NCI-H2196 treated with DMSO at 0.1 percent for 48 hours (cell line): ENCODE results near the gene PLA2G2F.

Source experiments
- DNase-seq: peaks from one replicate; lab custom pipeline; 2025; ENCODE audit not compliant: unreplicated experiment; lab: John Stamatoyannopoulos, UW

The PLA2G2F gene, protein sequence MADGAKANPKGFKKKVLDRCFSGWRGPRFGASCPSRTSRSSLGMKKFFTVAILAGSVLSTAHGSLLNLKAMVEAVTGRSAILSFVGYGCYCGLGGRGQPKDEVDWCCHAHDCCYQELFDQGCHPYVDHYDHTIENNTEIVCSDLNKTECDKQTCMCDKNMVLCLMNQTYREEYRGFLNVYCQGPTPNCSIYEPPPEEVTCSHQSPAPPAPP

DNA sequence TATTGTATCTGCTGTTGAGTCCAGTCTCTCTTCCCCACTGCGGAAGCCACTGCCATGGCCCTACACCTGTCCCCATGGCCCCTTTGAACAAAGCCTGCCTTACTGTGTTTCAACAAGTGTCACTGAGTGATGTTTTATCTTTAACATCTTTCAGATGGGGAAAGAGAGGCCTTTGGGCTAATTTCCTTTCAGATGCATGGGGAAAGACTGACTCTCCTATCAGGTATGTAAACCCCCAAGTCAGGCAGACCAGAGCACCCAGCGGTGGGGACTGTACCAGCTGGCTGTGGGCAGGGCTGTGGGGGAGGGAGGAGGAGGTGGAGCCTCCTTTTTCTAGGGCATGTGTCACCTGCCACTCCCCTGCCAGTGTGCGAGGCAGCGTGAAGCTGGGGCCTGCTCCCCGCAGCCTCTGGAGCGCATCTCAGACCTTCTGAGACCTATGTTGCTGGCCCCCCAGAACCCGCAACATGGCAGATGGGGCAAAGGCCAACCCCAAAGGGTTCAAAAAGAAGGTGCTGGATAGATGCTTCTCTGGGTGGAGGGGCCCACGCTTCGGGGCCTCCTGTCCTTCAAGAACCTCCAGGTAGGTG, at the start of gene PLA2G2F:
PLA2G2F (plus strand) TSS at position 363 of the 590 bp plus-strand sequence; CDS start at position 468, 105 bp downstream.
- no peak for DNase-seq

DNA sequence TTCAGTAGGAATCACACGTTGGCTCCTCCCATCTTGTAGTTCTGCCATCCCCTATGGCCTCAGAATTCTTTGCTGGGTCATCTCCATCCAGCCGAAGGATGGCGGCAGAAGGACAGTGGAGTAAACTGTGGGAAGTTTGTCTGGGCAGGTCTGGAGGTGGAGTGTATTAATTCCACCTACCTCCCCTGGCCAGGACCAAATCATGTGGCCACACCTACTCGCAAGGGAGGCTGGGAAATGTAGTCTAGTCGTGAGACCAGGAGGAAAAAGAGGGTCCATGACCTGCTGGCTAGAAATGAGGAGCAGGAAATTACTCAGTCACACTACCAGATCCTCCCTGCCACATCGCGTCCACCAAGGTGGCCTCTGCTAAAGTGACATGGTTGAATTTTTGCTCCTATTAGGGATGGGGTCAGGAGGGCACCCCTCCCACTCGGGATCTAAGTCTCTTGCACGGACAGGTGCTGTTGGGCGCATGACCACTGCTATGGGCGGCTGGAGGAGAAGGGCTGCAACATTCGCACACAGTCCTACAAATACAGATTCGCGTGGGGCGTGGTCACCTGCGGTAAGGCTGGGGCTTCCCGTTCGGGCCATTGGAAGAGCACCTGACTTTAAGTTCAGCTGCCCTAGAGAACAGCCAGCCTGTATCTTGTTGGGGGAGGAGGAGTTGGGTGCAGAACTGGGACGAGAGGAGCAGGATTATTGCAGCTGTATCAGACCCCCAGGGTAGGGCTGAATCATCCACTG, 49.6 kb upstream of the PLA2G2F start:
- no peak for DNase-seq

DNA sequence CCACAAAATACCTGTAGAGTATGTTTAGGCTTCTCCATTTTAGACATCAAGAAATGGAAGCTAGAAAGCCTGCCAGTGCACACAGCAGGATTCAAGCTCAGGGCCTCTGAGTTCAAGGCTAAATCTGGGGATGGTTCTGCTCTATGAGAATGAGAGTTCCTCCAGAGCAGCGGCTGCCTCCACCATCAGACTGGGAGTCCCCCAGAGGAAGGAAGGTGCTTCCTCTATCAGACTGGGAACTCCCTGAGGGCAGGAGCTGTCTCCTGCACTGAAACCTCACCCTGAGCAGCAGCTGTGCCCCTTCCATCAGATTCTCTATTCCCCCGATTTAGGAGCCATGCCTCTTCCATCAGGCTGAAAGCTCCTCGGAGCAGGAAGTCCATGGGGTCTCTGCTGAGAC, 49.0 kb upstream of the PLA2G2F start:
- DNase-seq: no peak

DNA sequence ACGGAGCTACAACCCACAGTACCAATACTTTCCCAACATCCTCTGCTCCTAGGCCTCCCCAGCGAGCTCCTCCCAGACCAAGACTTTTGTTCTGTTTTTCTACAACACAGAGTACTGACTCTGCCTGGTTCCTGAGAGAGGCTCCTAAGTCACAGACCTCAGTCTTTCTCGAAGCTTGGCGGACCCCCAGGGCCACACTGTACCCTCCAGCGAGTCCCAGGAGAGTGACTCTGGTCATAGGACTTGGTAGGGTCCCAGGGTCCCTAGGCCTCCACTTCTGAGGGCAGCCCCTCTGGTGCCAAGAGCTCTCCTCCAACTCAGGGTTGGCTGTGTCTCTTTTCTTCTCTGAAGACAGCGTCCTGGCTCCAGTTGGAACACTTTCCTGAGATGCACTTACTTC, 48.5 kb upstream of the PLA2G2F start:
- DNase-seq: no peak

DNA sequence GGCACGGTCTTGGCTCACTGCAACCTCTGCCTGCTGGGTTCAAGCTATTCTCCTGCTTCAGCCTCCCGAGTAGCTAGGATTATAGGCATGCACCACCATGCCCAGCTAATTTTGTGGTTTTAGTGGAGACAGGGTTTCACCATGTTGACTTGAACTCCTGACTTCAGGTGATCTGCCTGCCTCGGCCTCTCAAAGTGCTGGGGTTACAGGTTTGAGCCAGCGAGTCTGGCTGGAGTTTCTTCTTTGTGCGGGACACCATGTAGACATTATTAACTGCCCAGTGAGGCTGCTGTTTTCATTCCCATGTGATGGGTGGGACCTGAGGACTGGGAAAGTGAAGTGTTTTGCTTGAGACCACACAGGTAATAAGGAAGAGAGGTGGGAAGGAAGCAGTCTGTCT, 45.8 kb upstream of the PLA2G2F start:
- DNase-seq: no peak

DNA sequence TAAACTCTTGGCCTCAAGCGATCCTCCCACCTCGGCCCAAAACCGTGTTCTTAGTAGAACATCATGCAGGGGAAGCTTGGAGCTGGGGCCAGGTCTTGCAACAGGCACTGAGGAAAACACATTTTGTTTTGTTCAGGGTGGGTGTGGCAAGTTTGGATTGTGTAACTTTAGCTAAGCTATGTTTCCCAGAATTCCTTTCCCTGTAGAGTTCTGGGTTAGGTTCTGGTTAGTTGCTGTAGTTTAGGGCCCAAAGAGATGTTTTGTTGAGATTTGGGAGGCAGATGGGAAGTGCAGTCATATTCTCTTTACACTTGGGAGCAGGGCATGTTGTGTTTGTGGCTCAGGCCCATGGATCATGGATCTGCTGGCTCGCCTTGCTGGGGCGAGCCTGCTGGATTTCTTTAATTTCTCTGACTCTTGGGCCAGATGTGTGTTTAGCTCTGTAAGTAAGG, 45.2 kb upstream of the PLA2G2F start:
- DNase-seq: no peak

DNA sequence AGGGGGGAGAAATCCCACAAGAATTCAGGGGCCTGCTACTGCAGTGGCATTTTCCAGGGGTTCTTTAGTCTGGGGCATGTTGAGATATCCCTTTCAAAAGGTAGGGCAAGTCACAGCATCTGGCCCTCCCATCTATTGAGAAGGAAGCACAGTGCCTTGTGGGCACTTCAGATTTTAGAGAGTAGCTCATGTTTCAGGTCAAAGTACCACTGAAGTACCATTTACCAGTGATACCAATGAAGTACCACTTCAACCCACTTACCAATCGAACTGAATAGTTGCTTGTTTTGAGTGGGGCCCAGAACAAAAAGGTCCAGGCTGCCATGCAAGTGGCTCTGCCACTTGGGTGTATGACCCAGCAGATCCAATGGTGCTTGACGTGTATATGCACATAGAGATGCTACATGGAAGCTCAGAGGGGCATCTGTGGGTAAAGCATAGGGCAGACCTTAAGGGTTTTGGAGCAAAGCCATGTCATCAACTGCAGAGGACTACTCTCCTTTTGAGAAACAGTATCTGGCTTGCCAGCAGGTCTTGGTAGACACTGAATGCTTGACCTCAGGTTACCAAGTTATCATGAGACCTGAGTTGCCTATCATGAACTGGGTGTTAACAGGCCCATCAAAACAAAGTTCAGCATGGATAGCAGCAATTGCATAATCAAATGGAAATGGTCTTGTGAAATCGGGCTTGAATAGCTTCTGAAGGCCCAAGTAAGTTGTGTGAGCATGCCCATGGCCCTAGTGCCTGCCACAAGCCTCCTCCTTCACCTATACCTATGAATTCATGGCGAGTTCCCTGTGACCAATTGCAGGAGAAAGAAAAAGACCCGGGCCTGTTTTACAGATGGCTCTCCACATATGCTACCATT, 43.3 kb upstream of the PLA2G2F start:
- DNase-seq: no peak

DNA sequence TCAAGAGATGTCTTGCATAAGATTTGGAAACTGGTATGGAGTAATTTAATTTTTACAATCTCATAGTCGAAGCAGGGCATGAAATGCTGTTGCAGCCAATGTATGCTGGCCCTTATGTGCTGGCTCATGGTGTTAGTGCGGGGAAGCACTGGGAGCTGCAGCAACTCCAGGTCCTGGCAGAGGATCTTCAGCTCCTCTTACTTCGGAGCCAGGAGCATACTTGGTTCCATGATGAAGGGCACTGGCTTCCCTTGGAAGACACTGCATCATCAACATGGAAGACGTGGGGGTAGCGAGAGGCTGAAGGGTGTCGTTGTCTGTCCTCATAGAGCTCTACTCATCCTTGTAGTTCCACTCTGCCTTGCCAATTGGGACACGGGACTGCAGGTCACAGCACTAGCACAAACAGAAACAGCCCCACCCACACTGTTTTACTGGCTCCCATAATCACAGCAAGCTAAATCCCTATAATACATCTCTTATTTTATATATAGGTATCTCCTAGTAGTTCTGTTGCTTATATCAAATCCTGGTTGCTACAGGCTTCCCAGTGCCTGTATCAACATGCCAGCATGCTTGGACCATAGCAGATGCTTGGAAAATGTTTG, 42.2 kb upstream of the PLA2G2F start:
- no peak for DNase-seq

DNA sequence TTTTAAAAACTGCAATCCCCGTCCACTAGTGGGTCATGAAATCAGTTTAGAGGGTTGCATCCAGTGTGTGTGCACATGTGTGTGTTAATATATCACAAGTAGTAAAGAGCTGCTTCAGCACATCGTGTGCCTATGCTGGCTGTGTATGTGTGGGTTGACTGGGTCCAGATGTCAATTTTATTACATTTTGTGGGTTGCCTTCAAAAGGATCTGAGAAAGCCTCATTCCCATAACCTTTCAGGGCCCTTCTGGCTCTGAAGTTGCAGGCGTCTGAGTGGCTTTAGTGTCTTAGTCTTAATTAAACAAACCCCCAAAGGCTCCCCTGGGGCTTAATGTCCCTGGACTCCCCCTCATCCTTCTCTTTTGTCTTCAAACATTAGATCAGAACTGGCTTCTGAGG, 39.6 kb upstream of the PLA2G2F start:
- DNase-seq: no peak

DNA sequence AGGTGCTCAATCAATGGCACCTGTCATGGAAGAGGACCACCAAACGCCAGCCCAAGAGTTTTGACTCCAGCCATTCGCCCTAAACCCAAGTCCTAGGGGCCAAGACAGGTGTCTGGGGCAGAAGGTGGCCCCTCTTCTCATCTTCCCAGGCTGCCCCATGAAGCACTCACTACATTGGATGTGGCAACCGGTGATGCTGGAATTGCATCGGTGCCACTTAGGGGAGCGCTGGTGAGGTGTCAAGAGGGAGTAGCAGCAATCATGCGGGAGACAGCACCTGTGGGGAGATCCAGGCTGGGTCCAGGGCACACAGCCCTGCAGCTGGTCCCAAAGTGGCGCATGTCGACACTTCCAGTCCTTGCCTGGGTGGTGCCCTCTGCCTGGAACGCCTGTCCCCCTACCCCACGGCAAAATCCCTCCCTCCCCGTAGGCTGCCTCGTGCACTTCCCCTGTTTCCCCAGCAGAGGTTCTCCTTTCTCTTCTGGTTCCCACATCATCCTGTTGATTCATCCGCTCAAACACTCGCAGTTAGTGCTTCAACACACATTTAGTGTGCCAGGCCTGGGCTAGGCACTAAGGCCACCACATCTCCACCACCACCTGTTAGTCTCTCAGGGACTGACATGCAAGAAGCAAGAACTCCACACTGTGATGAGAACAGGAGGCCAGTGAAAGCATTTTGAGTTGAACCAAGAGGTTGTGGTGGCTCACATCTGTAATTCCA, 38.3 kb upstream of the PLA2G2F start:
- peak; percentile 34 for DNase-seq

DNA sequence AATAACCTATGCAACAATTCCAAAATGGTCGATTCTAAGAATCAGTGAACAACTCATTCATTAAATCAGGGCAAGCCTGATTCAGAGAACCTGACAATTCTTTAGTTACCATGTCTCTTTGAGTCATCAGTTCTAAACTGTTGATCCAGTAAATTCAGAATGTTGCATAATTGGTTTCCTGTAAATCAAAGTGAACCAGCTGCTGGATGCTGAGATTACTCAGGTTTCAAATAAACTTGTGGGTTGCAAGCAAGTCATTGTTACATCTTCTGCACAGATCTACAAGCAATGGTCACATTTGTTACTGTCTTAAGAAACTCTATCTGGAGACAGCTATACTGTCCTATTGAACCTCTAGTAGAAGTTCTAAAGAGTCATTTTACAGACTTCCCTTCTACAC, 36.2 kb upstream of the PLA2G2F start:
- no peak for DNase-seq

DNA sequence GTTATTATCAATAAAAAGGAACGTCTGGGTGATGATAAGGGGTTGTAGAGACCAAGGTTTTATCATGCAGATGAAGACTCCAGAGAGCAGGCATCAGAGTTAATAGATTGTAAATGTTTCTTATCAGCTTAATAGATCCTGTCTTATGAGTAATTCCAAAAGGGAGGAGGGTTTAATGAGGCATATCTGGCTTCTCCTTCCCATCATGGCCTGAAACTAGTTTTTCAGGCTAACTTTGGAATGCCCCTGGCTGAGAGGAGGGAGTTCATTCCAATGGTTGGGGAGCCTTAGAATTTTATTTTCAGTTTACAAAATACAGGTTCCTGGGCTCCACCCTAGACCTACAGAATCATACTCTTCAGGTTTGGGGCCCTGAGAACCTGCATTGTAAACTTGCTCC, 33.3 kb upstream of the PLA2G2F start:
- DNase-seq: no peak

DNA sequence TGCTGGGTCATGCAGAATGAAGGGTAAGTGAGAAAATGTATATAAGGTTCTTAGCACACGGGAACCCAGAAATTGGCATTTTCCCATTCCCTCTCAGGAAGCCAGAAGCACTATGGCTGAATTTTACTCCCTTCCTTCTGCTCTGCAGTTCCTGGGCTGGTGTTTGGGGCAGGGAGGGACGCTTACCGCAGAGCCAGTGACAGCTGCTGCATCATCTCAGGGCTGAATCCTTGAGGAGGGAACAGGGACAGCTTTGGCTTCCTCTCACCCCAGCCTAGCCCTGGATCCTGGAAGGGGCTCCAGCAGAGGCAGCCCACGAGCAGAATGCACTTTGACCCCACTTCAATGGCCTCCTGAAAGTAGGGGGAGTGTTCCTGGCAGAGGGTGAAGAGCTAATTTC, 31.8 kb upstream of the PLA2G2F start:
- no peak for DNase-seq

DNA sequence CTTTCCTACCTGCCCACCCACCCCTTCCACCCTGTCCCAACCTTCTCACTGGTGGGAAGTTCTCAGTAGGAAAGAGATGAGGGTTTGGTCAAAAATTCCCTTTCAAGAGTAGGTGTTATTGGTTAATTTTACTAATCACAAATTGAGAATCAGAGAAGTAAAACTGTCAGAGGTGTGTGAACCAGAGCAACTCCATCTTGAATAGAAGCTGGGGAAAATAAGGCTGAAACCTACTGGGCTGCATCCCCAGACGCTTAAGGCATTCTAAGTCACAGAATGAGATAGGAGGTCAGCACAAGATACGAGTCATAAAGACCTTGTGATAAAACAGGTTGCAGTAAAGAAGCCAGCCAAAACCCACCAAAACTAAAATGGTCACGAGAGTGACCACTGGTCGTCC, 31.3 kb upstream of the PLA2G2F start:
- DNase-seq: no peak

DNA sequence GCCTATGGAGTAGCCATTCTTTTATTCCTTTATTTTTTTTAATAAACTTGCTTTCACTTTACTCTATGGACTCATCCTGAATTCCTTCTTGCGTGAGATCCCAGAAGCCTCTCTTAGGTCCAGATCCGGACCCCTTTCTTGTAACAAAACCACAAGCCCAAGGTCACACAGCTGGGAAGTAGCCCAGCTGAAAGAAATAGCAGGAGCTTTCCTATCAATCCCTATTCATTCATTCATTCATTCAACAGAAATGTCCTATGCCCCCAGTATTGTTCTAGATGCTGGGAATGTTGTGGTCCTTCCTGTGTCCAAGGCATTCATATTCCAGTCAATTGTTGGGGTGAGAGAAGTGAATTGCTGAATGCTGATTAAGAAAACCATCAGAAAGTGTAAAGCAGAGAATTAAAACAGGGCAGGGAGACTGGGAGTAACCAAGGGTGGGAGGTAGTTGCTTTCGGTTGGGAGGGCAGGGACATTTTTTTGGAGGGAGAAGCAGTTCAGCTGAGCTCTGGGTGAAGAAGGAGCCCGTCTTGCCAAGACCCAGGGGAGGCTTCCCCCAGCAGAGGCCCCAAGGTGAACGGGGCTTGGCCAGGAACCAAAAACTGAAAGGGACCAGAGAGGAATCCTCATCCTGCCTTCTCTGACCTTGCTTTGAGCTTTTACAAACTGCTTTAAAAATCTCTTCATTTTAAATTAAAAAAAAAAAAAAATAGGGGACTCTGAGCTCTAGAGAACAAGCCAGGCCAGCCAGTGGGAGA, 30.6 kb upstream of the PLA2G2F start:
- DNase-seq: no peak

DNA sequence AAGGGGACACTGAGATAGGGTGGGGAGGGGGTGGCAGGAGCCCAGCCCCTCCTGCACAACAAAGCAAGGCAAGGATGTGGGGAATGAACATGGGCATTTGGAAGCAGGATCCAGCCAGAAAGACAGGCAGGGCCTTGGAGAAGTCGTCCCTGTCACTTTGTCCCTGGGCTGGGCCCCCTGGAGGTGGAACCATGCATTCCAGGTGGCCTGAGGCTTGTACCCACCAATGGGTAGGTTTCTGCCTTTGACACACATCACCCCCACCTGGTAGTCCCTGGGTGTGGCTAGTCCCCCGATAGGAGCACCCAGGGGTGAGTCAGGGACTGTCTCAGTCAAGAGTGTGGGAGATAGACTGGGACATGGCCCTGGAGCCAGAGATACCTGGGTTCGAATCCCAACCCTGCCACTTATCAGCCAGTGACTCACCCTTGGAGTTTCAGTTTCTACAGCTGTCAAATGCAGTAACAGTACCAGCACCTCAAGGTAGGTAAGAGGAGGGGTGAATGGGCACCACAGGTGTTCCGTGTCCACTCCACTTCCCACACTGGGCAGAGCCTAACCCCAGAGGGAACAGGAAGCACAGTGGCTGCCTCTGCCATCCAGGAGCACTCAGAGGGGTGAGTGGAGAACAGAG, 29.8 kb upstream of the PLA2G2F start:
- no peak for DNase-seq

DNA sequence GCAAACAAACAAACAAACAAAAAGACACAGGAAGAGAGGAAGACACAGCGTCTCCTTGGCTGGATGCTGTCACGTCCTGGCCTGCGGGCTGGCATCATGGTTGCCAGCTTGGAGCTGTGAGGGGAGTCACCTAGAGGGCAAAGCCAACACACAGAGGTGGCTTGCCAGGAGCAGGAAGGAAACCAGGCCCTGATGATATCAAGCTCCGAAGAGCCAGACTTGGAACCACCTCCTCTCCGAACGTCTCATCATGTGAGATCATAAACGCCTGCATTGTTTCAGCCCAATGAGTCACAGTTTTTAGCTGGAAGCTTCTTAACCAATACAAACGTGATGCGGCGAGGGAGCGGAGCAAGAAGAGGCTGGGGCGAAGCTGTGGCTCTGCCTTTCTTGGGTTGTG, 28.4 kb upstream of the PLA2G2F start:
- DNase-seq: no peak

DNA sequence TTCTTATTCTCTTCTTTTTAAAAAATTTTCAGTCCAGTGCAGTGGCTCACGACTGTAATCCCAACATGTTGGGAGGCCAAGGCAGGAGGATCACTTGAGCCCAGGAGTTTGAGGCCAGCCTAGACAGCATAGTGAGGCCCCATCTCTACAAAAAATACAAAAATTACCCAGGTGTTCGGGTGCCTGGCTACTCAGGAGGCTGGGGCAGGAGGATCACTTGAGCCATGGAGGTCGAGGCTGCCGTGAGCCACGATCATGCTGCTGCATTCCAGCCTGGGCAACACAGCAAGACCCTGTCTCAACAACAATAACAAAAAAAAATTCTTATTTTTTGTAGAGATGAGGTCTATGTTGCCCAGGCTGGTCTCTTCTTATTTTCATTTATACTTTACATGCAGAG, 27.7 kb upstream of the PLA2G2F start:
- DNase-seq: no peak
